Panc1 (cell line): ENCODE data around the gene FHIT.

Experiments used
- CTCF ChIP-seq: fragments of 450-650 bp; IDR thresholded peaks from 2 replicates; pipeline ENCODE4 v1.5.1; 2017; ENCODE audit warnings: mild to moderate bottlenecking
- POLR2AphosphoS5 ChIP-seq: IDR thresholded peaks from 2 replicates; pipeline ENCODE4 v1.6.1; 2012; ENCODE audit warnings: mild to moderate bottlenecking, low read depth, low read length, moderate library complexity
- SIN3A ChIP-seq: IDR thresholded peaks from 2 replicates; pipeline ENCODE4 v1.6.1; 2012; ENCODE audit warnings: low read depth, mild to moderate bottlenecking, low read length, moderate library complexity, borderline replicate concordance; ENCODE audit not compliant: insufficient read depth
- TCF7L2 ChIP-seq: IDR thresholded peaks from 2 replicates; pipeline ENCODE4 v1.6.1; 2011; ENCODE audit warnings: mild to moderate bottlenecking, low read depth, low read length, inconsistent platforms
- TF ChIP-seq, protein P1 (sequence below), 2 experiments: IDR thresholded peaks; 2 replicates each; pipeline ENCODE4 v1.6.1; 2011 to 2012; ENCODE audit warnings: low read depth in 2 of 2, control low read depth in 1 of 2, low read length in 1 of 2, mild to moderate bottlenecking in 1 of 2, moderate library complexity in 1 of 2; ENCODE audit not compliant: insufficient read depth in 1 of 2

DNA sequence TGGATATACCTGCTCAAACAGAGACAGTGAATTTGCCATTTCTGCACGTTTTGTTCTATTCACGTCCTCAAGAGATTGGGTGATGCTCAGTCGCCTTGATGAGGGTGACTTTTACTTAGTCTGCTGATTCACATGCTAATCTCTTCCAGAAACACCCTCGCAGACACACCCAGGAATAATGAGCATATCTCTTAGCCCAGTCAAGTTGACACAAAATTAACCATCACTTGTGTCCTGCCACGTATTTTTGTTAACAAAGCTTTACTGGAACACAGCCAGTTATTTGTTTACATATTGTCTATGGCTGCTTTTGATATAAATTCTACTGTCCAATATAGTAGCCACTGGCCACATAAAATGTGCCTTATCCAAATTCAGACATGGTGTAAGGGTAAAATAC, 218.3 kb downstream of the FHIT start:
- TF ChIP-seq CTCF (no peak), POLR2AphosphoS5 (no peak), TCF7L2 (no peak), SIN3A (no peak)
- TF ChIP-seq, protein P1, sequence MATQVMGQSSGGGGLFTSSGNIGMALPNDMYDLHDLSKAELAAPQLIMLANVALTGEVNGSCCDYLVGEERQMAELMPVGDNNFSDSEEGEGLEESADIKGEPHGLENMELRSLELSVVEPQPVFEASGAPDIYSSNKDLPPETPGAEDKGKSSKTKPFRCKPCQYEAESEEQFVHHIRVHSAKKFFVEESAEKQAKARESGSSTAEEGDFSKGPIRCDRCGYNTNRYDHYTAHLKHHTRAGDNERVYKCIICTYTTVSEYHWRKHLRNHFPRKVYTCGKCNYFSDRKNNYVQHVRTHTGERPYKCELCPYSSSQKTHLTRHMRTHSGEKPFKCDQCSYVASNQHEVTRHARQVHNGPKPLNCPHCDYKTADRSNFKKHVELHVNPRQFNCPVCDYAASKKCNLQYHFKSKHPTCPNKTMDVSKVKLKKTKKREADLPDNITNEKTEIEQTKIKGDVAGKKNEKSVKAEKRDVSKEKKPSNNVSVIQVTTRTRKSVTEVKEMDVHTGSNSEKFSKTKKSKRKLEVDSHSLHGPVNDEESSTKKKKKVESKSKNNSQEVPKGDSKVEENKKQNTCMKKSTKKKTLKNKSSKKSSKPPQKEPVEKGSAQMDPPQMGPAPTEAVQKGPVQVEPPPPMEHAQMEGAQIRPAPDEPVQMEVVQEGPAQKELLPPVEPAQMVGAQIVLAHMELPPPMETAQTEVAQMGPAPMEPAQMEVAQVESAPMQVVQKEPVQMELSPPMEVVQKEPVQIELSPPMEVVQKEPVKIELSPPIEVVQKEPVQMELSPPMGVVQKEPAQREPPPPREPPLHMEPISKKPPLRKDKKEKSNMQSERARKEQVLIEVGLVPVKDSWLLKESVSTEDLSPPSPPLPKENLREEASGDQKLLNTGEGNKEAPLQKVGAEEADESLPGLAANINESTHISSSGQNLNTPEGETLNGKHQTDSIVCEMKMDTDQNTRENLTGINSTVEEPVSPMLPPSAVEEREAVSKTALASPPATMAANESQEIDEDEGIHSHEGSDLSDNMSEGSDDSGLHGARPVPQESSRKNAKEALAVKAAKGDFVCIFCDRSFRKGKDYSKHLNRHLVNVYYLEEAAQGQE (IDR thresholded peaks at IDR 0.05; ENCODE audit: insufficient read depth in 1 of 2, low read depth in 2 of 2, low read length in 1 of 2), result no peak
